Hematopoietic multipotent progenitor cell treated with erythropoietin and hydrocortisone succinate and interleukin-3 and kit ligand, for 8 days (in vitro differentiated cells): ENCODE results near the gene KRT4.
"Not testable (repeated sequence)": the region's sequence is repeated elsewhere in the genome, so short reads cannot be mapped to it uniquely, and the experiment has no call there.

Source experiments
- DNase-seq: peaks from one replicate; pipeline ENCODE4 v3.0.0-alpha.2; 2015

Gene KRT4

GRCh38 chr12:52807544-52808470 lies 6.1 kb downstream of the KRT4 start:
- DNase-seq = no peak

- no peak for DNase-seq
Measured at GRCh38 chr12:52806821-52807543, 6.9 kb downstream of the KRT4 start.

- DNase-seq = no peak
Measured at GRCh38 chr12:52806169-52806811, 7.6 kb downstream of the KRT4 start.

GRCh38 chr12:52805739-52806138 lies 8.2 kb downstream of the KRT4 start:
- no peak for DNase-seq

- no peak for DNase-seq
Measured at GRCh38 chr12:52805000-52805399, 8.9 kb downstream of the KRT4 start.

GRCh38 chr12:52802442-52802841 lies 11.5 kb downstream of the KRT4 start:
- DNase-seq = no peak

GRCh38 chr12:52801773-52802172 lies 12.1 kb downstream of the KRT4 start:
- no peak for DNase-seq

GRCh38 chr12:52800259-52800917 lies 13.5 kb downstream of the KRT4 start:
- no peak for DNase-seq

- DNase-seq = no peak
Measured at GRCh38 chr12:52799505-52800211, 14.3 kb downstream of the KRT4 start.

GRCh38 chr12:52798671-52799504 lies 15.0 kb downstream of the KRT4 start:
- DNase-seq = no peak

- peak; percentile 57 for DNase-seq
Measured at GRCh38 chr12:52798003-52798670, 15.8 kb downstream of the KRT4 start.

GRCh38 chr12:52797529-52797894 lies 16.4 kb downstream of the KRT4 start:
- no peak for DNase-seq

- DNase-seq = peak; percentile 99
Measured at GRCh38 chr12:52796839-52797528, 16.9 kb downstream of the KRT4 start.

- DNase-seq = peak; percentile 13
Measured at GRCh38 chr12:52796429-52796794, 17.5 kb downstream of the KRT4 start.

GRCh38 chr12:52795694-52796428 lies 18.1 kb downstream of the KRT4 start, which contains the start of gene KRT3:
TSS of gene KRT3 (minus strand) at chr12:52796117. CDS start at chr12:52796042, 75 bp downstream.
- DNase-seq = no peak

- DNase-seq = not testable (repeated sequence)
Measured at GRCh38 chr12:52795332-52795674, 18.6 kb downstream of the KRT4 start.

GRCh38 chr12:52794479-52795331 lies 19.2 kb downstream of the KRT4 start:
- DNase-seq = no peak
